Measurements from ENCODE around the gene SPATS2L.

The SPATS2L gene

DNA sequence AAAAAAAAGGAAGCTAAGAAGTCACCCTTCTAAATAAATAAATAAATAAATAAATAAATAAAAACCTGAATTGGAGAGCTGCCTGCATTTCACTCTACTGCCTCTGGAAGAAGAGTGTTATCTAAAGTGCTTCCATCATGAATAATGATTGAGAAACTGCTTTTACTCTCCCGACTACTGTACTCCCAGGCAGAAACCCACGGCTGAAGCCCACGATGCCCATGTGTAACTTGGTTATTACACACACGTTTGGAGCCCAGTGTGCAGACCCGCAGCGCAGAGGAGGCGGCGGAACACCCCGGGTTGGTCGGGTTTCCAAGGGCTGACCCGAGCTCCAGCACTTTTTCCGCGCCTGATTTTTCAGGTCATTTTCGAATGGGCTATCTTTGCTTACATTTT lies 697 bp upstream of the SPATS2L start:
- peak overlapping the region; percentile 96 for H2AFZ ChIP-seq (ENCODE audit: low read length)
- no peaks in the 10 kb centered on the region for H3K9me3 ChIP-seq (ENCODE audit: insufficient read depth, low read depth, low read length)
- H3K4me3 ChIP-seq (ENCODE audit: low read length, poor library complexity, severe bottlenecking) = peak overlapping the region; percentile 69
- H3K27me3 ChIP-seq (ENCODE audit: insufficient read depth, low read length, poor library complexity, severe bottlenecking) = peaks cover 7% of the 10 kb centered on the region
- H3K36me3 ChIP-seq (ENCODE audit: insufficient read depth, low read length) = no peaks in the 10 kb centered on the region
- H3K9ac ChIP-seq (ENCODE audit: low read depth, low read length, poor library complexity, severe bottlenecking) = peak overlapping the region; percentile 41
- H3K79me2 ChIP-seq (ENCODE audit: insufficient read depth, low read length) = no peaks in the 10 kb centered on the region
- H4K20me1 ChIP-seq (ENCODE audit: insufficient read depth, low read length, poor library complexity, severe bottlenecking) = no peaks in the 10 kb centered on the region
- H3K4me1 ChIP-seq (ENCODE audit: insufficient read depth, low read length, poor library complexity, severe bottlenecking) = peaks cover 4% of the 10 kb centered on the region
- H3K9me2 ChIP-seq (replicated peaks; ENCODE audit: low read depth, low read length) = no peaks in the 10 kb centered on the region
- TF ChIP-seq EZH2phosphoT487 (IDR thresholded peaks at IDR 0.05; ENCODE audit: borderline replicate concordance) = no peak
- TF ChIP-seq, protein P1, sequence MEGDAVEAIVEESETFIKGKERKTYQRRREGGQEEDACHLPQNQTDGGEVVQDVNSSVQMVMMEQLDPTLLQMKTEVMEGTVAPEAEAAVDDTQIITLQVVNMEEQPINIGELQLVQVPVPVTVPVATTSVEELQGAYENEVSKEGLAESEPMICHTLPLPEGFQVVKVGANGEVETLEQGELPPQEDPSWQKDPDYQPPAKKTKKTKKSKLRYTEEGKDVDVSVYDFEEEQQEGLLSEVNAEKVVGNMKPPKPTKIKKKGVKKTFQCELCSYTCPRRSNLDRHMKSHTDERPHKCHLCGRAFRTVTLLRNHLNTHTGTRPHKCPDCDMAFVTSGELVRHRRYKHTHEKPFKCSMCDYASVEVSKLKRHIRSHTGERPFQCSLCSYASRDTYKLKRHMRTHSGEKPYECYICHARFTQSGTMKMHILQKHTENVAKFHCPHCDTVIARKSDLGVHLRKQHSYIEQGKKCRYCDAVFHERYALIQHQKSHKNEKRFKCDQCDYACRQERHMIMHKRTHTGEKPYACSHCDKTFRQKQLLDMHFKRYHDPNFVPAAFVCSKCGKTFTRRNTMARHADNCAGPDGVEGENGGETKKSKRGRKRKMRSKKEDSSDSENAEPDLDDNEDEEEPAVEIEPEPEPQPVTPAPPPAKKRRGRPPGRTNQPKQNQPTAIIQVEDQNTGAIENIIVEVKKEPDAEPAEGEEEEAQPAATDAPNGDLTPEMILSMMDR (conservative IDR thresholded peaks at IDR 0.05; ENCODE audit: low read length) = no peak
- no peaks in the 10 kb centered on the region for H3F3A ChIP-seq (ENCODE audit: low read depth)
- H3K4me2 ChIP-seq (ENCODE audit: low read depth, low read length, poor library complexity, severe bottlenecking) = peak overlapping the region; percentile 63

DNA sequence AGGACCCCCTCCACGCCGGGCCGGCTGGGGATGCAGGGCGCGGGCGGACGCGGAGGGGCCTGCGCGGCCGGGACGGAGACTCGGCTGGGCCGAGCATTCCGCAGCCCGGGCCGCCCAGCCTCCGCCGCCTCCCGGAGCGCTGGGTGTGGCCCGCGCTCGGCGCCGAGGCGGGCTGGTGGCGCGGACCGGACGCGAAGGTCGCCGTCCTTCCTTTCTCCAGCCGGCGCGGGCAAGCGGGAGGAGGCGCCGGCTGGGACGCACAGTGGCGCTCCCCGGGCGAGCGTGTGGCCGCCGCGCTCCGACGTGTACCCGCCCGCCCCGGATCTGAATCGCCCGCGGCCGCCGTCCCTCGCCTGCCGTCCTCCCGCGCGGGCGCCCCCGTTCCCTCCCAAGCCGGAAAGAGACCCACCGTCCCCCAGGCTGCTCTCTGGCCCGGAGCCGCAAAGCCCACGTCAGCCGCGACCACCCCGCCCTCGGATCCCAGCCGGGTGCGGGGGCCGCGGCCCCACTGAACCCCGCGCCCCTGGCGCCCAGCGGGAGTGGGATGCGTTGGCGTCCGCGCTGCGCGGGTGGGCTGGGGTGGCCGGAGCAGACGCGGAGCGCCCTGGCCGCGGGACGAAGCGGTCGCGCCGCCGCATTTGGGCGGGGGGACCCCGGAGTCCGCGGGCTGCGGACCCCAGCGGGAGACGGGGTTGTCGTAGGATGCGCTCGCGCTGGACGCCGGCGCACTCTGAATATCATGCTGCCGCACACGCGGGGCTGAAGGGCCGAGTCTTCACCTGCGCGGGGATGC lies 634 bp downstream of the SPATS2L start:
- Histone ChIP-seq H3K4me3 (ENCODE audit: low read length, poor library complexity, severe bottlenecking) (no peak overlapping the region), H3K27me3 (ENCODE audit: insufficient read depth, low read length, poor library complexity, severe bottlenecking) (peaks cover 7% of the 10 kb centered on the region), H3K9me3 (ENCODE audit: insufficient read depth, low read depth, low read length) (no peaks in the 10 kb centered on the region), H3K4me2 (ENCODE audit: low read depth, low read length, poor library complexity, severe bottlenecking) (no peak overlapping the region), H3K4me1 (ENCODE audit: insufficient read depth, low read length, poor library complexity, severe bottlenecking) (peaks cover 4% of the 10 kb centered on the region), H3K36me3 (ENCODE audit: insufficient read depth, low read length) (no peaks in the 10 kb centered on the region), H3F3A (ENCODE audit: low read depth) (no peaks in the 10 kb centered on the region), H4K20me1 (ENCODE audit: insufficient read depth, low read length, poor library complexity, severe bottlenecking) (no peaks in the 10 kb centered on the region), H3K9ac (ENCODE audit: low read depth, low read length, poor library complexity, severe bottlenecking) (no peak overlapping the region), H3K79me2 (ENCODE audit: insufficient read depth, low read length) (no peaks in the 10 kb centered on the region), H2AFZ (ENCODE audit: low read length) (no peak overlapping the region), H3K9me2 (replicated peaks; ENCODE audit: low read depth, low read length) (no peaks in the 10 kb centered on the region)
- TF ChIP-seq, protein P1 (conservative IDR thresholded peaks at IDR 0.05; ENCODE audit: low read length) = no peak
- TF ChIP-seq EZH2phosphoT487 (IDR thresholded peaks at IDR 0.05; ENCODE audit: borderline replicate concordance) = no peak

DNA sequence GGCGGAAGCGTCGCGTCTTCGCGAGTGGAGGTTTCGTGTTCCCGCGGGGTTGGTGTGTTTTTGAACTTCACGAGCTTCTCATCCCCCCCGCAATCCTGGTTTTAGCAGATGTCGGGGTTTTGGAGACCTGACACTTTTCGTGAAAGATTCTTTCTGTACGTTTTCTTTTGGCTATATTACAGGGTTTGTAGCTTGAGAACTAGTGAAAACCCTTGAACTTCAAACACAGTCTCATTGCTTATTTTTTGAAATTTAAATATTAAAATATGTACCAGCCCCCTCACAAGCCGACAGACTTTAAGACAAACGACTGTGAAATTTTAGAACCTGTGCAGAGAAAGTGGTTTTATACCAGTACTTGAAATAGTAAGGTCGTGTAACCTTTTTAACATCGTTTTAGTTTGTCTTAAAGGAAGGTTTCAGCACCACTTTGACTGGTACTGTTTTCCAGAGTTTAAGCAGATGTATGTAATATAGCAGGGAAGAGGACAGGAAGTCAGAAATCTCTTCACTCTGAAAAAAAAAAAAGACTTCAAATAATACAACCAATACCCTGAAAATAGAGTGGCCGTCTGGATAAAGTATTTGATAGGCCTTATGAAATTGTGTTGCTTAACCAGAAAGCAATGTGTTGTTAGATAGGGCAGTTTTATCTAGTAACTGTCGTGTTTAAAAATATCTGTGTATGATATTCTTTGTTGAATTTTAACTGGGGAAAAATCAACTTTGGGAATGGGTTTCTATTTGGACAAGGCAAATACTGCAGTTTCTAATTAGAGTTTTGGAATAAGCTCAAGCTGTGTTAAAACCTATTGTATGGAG lies 1.4 kb downstream of the SPATS2L start:
- no peak overlapping the region for H3K4me3 ChIP-seq (ENCODE audit: low read length, poor library complexity, severe bottlenecking)
- no peak overlapping the region for H3K9ac ChIP-seq (ENCODE audit: low read depth, low read length, poor library complexity, severe bottlenecking)
- H3K9me2 ChIP-seq (replicated peaks; ENCODE audit: low read depth, low read length) = no peaks in the 10 kb centered on the region
- H4K20me1 ChIP-seq (ENCODE audit: insufficient read depth, low read length, poor library complexity, severe bottlenecking) = no peaks in the 10 kb centered on the region
- no peak overlapping the region for H3K4me2 ChIP-seq (ENCODE audit: low read depth, low read length, poor library complexity, severe bottlenecking)
- no peak for TF ChIP-seq EZH2phosphoT487 (IDR thresholded peaks at IDR 0.05; ENCODE audit: borderline replicate concordance)
- TF ChIP-seq, protein P1 (conservative IDR thresholded peaks at IDR 0.05; ENCODE audit: low read length) = no peak
- peaks cover 4% of the 10 kb centered on the region for H3K4me1 ChIP-seq (ENCODE audit: insufficient read depth, low read length, poor library complexity, severe bottlenecking)
- no peaks in the 10 kb centered on the region for H3K36me3 ChIP-seq (ENCODE audit: insufficient read depth, low read length)
- no peaks in the 10 kb centered on the region for H3F3A ChIP-seq (ENCODE audit: low read depth)
- H3K9me3 ChIP-seq (ENCODE audit: insufficient read depth, low read depth, low read length) = no peaks in the 10 kb centered on the region
- peaks cover 7% of the 10 kb centered on the region for H3K27me3 ChIP-seq (ENCODE audit: insufficient read depth, low read length, poor library complexity, severe bottlenecking)
- no peaks in the 10 kb centered on the region for H3K79me2 ChIP-seq (ENCODE audit: insufficient read depth, low read length)
- H2AFZ ChIP-seq (ENCODE audit: low read length) = no peak overlapping the region

Measured in Loucy (cell line).